ENCODE measurements around the gene GJA4. TPM values are rescaled to one million over a fixed set of nuclear protein-coding genes. Genes with fewer than 3 reads are reported as not detected.

GJA4 gene
- total RNA-seq, 1 experiment from 2014 or later = not detected

- H3K4me3 ChIP-seq (replicated peaks in 1 of 2; ENCODE audit: low read depth in 1 of 2, low read length in 2 of 2) = no peak overlapping the region
- H3K27ac ChIP-seq (ENCODE audit: low read depth, low read length) = no peak overlapping the region
- H3K36me3 ChIP-seq (ENCODE audit: control insufficient read depth in 1 of 2, insufficient read depth in 2 of 2, low read length in 2 of 2) = no peaks in the 10 kb centered on the region
- no peaks in the 10 kb centered on the region for H3K9me3 ChIP-seq (ENCODE audit: control insufficient read depth in 1 of 2, insufficient read depth in 1 of 2, low read depth in 1 of 2, low read length in 2 of 2)
- H3K9ac ChIP-seq (ENCODE audit: low read length) = no peak overlapping the region
- no peaks in the 10 kb centered on the region for H3K9me2 ChIP-seq (ENCODE audit: insufficient read depth)
- H2AFZ ChIP-seq (ENCODE audit: low read depth, low read length, poor library complexity, severe bottlenecking) = no peak overlapping the region
- no peak for ATAC-seq
- CTCF ChIA-PET = no interaction called here
- no TSS peak for BruUV-seq (replicated peaks)
- intact Hi-C loops (cut with micrococcal nuclease) = loop anchor here (10.0 kb wide), 1 partner anchor 1011 kb away; no protein-coding TSS in a partner anchor
- POLR2A ChIA-PET = no interaction called here
- no peaks in the 10 kb centered on the region for H3K27me3 ChIP-seq (ENCODE audit: insufficient read depth, low read length)
- DNase-seq (ENCODE audit: low read depth, low spot score) = no peak
- H3K79me2 ChIP-seq (ENCODE audit: insufficient read depth, low read length) = no peaks in the 10 kb centered on the region
- H3K4me2 ChIP-seq (ENCODE audit: low read length) = no peak overlapping the region
- H4K20me1 ChIP-seq (ENCODE audit: insufficient read depth) = no peaks in the 10 kb centered on the region
- RAD21 ChIA-PET (ENCODE audit: low non-redundant PET in 1 of 2, low total read pairs in 2 of 2, uncharacterized antibody in 2 of 2, unreplicated experiment in 2 of 2) = interaction anchor here in 1 of 2 experiments (0.7 kb wide), 1 partner anchor 281 kb away, joined by 3 read pairs; no protein-coding TSS in a partner anchor
- TF ChIP-seq, protein P1, sequence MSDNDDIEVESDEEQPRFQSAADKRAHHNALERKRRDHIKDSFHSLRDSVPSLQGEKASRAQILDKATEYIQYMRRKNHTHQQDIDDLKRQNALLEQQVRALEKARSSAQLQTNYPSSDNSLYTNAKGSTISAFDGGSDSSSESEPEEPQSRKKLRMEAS (IDR thresholded peaks at IDR 0.05) = no peak
- no peak for TF ChIP-seq REST (IDR thresholded peaks at IDR 0.05; ENCODE audit: low read depth)
- no peak for TF ChIP-seq CEBPB (IDR thresholded peaks at IDR 0.05; ENCODE audit: low read depth)
- H3K4me1 ChIP-seq (ENCODE audit: control insufficient read depth in 1 of 2, insufficient read depth in 2 of 2, low read length in 2 of 2) = peaks cover 3 to 12% of the 10 kb centered on the region in 2 experiments; a peak in 3 of 4 replicates
Measured at GRCh38 chr1:34745666-34746065, 47.1 kb upstream of the GJA4 start.

DNA sequence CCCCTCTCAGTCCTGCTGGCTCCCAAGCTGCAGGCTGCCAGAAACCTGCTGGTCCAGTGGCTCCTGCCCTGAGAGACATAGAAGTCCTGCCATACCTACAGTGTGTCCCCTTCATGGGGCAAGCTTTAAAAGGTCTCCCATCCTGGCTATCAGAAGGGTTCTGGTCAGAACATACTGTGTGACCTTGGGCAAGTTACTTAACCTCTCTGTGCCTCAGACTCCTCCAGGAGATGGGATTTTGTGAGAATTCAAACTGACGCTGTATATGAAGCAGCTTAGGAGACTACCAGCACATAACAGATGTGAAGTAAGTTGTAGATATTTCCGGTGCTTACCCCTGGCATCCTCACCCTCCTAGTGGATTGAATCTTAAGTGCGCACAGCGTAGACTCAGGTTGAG lies 46.7 kb upstream of the GJA4 start:
- CTCF ChIA-PET = interaction anchor here (0.8 kb wide), 1 partner anchor 106 kb away, joined by 3 read pairs; no protein-coding TSS in a partner anchor
- no peaks in the 10 kb centered on the region for H3K27me3 ChIP-seq (ENCODE audit: insufficient read depth, low read length)

More for the DNA sequence above, 46.7 kb upstream of the GJA4 start:
- DNase-seq (ENCODE audit: low read depth, low spot score) (no peak), ATAC-seq (no peak)
- intact Hi-C loops (cut with micrococcal nuclease) = loop anchor here (10.0 kb wide), 1 partner anchor 1011 kb away; no protein-coding TSS in a partner anchor
- no peaks in the 10 kb centered on the region for H4K20me1 ChIP-seq (ENCODE audit: insufficient read depth)
- POLR2A ChIA-PET = no interaction called here
- H3K9me3 ChIP-seq (ENCODE audit: control insufficient read depth in 1 of 2, insufficient read depth in 1 of 2, low read depth in 1 of 2, low read length in 2 of 2) = no peaks in the 10 kb centered on the region
- H3K9me2 ChIP-seq (ENCODE audit: insufficient read depth) = no peaks in the 10 kb centered on the region
- H3K79me2 ChIP-seq (ENCODE audit: insufficient read depth, low read length) = no peaks in the 10 kb centered on the region
- TF ChIP-seq CTCF (IDR thresholded peaks at IDR 0.05 in 2 of 3, conservative IDR thresholded peaks at IDR 0.05 in 1 of 3; ENCODE audit: borderline replicate concordance in 1 of 3, insufficient read depth in 1 of 3, low read depth in 2 of 3, low read length in 2 of 3) (peak in 1 of 3 experiments; percentile 21; a peak in 1 of 6 replicates), SIN3A (IDR thresholded peaks at IDR 0.05; ENCODE audit: low read depth) (no peak)
- no peak overlapping the region for H3K27ac ChIP-seq (ENCODE audit: low read depth, low read length)
- H3K4me3 ChIP-seq (replicated peaks in 1 of 2; ENCODE audit: low read depth in 1 of 2, low read length in 2 of 2) = no peak overlapping the region
- no peak overlapping the region for H2AFZ ChIP-seq (ENCODE audit: low read depth, low read length, poor library complexity, severe bottlenecking)
- peaks cover 3 to 12% of the 10 kb centered on the region in 2 experiments; a peak in 3 of 4 replicates for H3K4me1 ChIP-seq (ENCODE audit: control insufficient read depth in 1 of 2, insufficient read depth in 2 of 2, low read length in 2 of 2)
- H3K9ac ChIP-seq (ENCODE audit: low read length) = no peak overlapping the region
- H3K4me2 ChIP-seq (ENCODE audit: low read length) = no peak overlapping the region
- no TSS peak for BruUV-seq (replicated peaks)
- RAD21 ChIA-PET (ENCODE audit: low non-redundant PET in 1 of 2, low total read pairs in 2 of 2, uncharacterized antibody in 2 of 2, unreplicated experiment in 2 of 2) = interaction anchor here in 1 of 2 experiments (0.7 kb wide), 1 partner anchor 282 kb away, joined by 3 read pairs; no protein-coding TSS in a partner anchor
- H3K36me3 ChIP-seq (ENCODE audit: control insufficient read depth in 1 of 2, insufficient read depth in 2 of 2, low read length in 2 of 2) = no peaks in the 10 kb centered on the region
